Fibroblast of peridontal ligament (primary cell): Measurements from ENCODE around the gene SUB1.
A peak's percentile ranks its signal among the peaks of the same experiment; 100 is the strongest.
"Not testable (repeated sequence)": the region's sequence is repeated elsewhere in the genome, so short reads cannot be mapped to it uniquely, and the experiment has no call there.

Source experiments
- DNase-seq: peaks from one replicate; pipeline ENCODE4 v3.0.0-alpha.2; 2010; ENCODE audit errors: extremely low read depth

The SUB1 gene

DNA sequence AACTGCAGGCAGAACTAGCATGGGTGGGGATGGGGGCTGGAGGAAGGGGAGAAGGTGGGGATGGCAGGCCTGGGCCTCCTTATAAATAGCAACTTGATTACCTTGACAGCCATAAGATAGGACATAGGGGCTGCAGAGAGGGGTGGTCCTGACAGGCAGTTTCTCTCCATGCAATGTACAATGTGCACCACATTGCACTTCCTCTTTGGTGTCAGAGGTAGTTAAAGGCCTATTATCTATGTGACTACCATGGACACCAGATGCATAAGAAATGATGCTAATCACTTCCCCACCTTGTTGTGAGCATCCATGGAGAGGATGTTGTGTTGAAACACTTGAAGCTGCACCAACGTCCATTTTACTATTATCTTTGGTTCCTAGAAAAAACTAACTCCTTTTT lies 20.2 kb upstream of the SUB1 start:
- no peak for DNase-seq

DNA sequence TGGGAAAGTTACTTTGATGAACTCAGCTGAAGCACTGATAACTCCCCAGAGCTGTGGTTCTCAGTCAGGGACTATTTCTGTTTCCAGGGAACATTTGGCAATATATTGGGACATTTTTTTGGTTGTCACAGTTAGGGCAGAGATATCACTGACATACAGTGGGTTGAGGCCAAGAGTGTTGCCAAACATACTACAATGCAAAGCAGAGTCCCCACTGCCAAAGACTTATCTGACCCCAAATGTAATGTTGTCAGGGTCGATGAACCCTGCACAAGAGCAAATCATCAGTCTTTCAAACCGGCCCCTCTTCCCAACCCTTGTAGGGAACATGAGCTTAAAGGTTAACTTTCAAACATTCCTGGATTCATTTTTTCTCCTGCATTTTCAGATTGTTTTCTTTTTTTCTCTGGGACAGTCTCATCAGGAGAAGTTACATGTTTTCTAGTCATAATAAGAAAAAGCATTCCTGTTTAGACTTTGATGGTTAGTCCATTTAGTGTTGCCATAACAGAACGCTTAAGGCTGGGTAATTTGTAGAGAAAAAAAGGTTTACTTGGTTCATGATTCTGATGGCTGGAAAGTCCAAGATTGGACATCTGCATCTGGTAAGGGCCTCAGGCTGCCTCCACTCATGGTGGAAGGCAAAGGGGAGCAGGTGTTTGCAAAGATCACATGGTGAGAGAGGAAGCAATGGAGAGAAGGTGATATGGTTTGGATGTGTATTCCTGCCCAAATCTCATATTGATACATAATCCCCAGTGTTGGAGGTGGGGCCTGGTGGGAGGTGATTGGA lies 18.8 kb upstream of the SUB1 start:
- DNase-seq, result no peak

DNA sequence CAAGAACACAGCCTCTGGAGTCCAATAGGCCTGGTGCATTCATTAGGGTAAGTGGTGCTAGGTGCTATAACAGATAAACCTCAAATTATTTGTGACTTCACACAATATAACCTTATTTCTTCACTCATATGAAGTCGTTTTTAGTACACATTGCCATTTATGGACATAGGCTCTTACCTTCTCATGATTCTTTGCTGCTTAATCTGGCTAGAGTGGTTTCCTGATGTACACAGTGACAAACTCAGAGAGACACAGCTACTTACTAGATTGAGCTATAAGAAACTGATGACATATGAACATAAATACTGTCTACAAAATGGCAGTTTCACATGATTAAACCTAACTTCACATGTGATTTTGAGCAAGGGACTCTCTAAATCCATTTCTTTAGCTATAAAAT lies 14.2 kb upstream of the SUB1 start:
- DNase-seq, result no peak

DNA sequence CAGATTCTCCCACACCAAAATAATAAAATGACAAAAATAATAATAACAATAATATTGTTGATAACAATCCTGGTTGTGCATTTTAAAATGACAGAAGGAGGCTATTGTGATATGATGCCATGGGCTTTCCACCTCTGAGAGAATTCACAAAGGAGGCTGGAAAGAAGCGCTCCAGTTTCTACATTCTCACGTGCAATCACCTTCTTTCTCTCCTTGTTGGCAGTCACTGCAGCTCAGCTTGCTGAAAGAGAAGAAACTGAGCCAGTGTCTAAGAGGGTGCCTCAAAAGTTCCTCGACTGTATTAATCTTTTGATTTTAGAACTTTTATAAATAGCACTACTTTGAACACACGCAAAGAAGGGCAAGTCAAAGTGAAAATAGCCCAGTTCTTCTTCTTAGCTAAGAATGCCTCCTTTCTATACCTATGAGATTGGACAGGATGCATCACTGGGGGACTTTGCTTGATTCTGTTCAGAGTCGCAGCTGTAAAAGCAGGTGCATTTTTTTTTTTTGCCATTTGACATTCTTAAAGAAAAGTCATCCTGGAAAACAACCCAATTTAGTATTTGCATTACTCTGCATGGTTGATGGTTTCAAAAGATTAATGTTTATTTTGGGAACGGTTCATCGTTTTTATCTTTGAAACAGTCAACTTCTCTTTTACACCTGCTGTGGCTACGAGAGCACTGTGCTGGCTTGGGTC lies 12.4 kb upstream of the SUB1 start:
- DNase-seq, result no peak

DNA sequence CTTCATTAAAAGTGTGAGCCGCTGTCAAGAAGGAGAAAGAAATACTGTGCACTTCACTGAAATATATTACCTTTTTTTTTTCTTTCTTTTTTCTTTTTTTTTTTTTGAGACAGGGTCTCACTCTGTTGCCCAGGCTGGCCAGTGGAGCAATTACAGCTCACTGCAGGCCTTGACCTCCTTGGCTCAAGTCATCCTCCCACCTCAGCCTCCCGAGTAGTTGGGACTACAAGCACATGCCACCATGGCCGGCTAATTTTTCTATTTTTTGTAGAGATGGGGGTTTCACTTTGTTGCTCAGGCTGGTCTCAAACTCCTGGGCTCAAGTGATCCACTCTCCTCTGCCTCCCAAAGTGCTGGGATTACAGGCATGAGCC lies 11.9 kb upstream of the SUB1 start:
- not testable (repeated sequence) for DNase-seq

DNA sequence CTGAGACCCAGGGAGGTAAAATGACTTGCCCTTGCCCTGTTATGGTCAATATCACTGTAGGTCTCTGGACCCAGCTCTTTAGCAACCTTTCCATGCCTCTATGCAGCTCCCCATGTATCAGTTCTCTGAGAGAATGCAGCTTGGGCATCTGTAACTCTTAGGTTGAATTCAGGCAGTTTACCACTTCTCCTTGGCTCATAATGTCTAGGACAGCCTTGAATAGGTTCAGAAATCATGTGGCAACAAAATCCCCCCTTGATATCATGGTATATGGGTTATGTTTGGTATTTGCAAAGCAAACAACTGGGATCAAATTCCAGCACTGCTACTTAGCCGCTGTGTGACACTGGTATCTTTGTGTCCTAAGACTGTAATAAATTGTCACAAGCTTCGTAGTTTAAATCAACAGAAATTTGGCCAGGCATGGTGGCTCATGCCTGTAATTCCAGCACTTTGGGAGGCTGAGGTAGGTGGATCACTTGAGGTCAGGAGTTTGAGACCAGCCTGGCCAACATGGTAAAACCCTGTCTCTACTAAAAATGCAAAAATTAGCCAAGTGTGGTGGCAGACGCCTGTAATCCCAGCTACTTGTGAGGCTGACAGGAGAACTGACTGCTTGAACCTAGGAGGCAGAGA lies 10.7 kb upstream of the SUB1 start:
- no peak for DNase-seq

DNA sequence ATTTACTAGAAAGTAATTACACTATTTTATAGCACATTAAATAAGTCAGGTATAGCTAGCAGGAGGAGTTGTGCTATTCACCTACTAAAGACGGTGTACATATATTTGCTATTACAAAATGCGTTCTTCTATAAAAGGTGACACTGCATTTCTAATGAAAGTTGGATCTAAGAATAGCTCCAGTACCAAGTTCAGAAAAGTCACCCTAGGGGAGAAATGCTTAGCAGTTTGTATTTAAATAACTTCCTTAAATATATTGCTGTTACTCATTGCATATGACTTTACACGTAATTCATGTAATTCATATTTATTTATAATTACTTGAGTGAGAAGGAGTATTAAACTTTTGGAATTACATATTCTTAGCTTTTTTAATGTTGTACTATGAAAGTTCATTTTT lies 7.0 kb upstream of the SUB1 start:
- no peak for DNase-seq

DNA sequence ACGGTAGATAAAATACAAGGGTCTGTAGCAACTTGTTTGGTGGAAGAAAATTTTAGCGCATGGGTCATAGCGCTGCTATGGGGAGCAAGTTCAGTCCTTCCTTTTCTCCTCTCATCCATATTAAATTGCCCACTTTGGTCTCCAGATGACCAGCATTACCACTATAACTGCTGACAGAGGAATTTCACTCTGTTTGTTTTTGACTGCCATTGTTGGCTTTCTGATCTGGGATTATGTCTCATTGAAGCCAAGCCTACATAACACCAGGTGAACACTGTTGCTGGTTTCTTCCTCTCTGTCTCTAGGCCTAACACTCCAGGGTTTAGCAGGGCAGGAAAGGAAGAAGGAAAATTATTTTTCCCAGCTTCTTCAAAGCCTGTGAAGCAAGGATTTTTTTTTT lies 6.6 kb upstream of the SUB1 start:
- DNase-seq, result no peak

DNA sequence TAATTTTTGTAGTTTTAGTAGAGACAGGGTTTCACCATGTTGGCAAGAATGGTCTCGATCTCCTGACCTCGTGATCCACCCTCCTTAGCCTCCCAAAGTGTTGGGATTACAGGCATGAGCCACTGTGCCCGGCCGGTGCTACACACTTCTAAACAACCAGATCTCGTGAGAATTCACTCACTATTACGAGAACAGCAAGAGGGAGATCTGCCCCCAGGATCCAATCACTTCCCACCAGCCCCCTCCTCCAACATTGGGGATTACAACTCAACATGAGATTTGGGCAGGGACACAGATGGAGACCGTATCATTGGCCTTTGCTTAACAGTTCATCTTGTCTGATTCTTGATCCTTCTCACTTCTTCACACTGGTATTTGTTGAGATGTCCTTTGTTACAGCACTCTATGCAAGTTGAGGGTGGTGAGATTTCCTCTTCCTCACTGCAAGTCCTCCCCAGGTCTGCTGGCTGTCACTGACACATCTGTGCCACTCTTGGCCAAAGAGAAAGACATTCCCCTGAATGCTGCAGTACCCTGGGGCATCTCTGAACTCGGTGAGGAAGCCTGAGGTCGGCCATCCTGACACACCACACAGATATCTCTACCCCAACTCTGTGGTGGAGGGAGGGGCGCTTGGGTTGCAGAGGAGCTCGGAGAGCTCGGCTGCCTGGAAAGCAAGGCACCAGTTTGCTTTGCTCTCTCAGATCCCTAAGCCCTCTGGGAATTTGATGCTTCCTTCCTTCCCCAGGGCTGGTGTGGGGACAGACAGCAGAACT lies 4.2 kb upstream of the SUB1 start:
- no peak for DNase-seq

DNA sequence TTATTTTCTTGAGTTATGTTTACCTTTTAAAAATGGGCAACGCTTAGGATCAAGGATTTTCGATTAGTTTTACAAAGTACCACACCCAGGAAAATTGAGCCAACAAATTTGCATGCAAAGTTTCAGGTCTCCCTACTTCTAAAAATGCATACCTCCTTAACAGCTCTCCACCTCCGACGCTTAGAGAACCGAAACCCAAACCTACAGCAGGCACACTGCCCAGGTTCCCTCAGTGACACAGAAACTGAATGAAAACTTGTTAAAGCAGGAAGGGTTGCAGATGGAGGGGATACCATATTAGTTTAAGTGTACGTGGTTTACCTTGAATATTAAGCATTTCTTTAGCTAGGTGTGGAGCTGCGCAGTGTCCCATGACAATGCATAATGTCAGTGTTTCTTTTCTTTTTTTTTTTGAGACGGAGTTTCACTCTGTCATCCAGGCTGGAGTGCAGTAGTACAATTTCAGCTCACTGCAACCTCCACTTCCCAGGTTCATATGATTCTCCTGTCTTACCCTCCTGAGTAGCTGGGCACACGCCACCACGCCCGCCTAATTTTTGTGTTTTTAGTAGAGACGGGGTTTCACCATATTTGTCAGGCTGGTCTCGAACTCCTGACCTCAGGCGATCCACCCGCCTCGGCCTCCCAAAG lies 1.6 kb upstream of the SUB1 start:
- no peak for DNase-seq

DNA sequence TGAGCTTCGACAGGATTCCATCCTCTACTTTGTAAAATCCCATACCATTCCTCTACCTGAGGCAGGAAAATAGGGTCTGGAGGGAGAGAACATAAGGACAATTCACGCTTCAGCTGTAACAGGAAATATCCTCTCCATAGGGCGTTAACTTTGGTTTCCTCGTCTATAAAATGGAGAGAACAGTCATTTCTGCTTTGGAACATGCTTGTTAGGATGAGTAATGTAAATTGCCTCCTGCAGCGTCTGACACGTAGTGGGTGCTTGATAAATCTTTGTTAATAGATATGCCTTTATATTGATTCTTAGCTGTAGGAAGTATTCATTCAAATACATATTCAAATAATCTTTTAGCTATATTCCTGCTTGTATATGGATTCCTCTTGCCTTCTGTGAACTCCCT lies 711 bp upstream of the SUB1 start:
- no peak for DNase-seq

DNA sequence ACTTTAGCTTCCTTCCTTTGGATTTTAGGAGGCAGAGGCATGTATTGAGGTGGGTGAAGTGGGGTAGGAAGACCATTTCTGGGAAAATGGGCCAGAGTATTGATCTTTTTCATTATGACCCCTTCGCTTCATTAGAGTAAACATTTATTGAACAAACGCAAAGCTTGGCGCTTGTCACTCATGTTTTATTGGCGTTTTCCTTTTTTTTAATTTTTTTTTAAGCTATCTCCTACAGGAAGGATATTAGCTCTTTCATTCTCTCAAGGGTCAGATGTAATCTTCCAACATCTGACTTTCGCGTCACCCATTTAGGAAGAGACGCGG lies 273 bp upstream of the SUB1 start:
- DNase-seq, result no peak

DNA sequence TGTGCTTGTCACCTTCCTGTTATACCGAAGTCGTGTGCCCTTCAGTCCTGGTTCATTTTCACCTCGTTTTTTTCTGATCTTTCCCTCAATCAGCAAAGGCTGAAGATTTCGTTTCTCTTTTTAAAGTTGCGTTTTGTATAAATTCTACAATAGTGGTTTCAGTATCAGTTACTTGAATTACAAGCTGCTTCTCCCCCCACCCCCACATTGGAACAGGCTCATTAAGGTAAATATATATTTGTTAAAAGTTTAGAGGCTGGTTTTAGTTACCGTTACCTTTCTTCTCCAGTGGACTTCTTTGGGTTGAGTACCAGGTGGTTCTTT lies 881 bp downstream of the SUB1 start:
- DNase-seq, result no peak

DNA sequence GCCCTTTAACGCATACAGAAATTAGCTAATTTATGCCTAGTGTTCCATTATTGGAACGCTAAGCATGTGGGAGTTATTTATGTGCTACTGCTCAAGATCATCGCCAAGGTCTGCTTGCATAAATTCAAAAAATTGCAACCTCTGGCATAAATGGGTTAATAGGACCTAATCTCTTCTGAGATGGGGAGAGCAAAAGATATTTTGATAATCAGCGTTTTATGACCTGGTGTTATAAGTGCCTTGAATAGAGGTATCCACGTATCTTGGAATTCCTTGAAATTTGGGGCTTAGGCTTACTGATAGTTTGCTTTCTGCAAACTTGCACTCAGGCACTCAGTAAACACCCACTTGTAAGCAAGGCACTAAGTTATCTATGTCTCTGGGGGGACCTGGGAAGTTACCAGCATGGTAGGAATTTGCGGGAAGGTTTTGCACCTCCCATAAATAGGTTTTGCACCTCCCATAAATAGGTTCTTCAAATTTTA lies 1.8 kb downstream of the SUB1 start:
- no peak for DNase-seq

DNA sequence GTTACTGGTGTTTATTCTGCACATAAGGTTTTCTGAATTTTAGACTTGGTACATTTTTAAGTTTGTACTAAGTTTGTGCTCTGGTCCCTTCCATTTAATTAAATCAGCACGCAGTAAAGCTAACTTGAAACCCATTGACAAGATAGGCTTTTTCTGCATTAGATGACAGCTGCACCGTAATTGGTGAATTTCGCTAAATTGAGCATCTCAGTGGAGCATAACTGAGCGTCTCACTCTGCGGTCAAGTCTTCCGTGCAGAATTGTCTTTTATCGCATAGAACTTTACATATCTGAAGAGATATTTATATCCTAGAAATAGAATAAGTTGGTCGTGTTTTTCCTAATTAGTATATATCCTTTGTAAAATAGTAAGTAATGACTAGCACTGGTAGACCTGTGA lies 4.1 kb downstream of the SUB1 start:
- no peak for DNase-seq

DNA sequence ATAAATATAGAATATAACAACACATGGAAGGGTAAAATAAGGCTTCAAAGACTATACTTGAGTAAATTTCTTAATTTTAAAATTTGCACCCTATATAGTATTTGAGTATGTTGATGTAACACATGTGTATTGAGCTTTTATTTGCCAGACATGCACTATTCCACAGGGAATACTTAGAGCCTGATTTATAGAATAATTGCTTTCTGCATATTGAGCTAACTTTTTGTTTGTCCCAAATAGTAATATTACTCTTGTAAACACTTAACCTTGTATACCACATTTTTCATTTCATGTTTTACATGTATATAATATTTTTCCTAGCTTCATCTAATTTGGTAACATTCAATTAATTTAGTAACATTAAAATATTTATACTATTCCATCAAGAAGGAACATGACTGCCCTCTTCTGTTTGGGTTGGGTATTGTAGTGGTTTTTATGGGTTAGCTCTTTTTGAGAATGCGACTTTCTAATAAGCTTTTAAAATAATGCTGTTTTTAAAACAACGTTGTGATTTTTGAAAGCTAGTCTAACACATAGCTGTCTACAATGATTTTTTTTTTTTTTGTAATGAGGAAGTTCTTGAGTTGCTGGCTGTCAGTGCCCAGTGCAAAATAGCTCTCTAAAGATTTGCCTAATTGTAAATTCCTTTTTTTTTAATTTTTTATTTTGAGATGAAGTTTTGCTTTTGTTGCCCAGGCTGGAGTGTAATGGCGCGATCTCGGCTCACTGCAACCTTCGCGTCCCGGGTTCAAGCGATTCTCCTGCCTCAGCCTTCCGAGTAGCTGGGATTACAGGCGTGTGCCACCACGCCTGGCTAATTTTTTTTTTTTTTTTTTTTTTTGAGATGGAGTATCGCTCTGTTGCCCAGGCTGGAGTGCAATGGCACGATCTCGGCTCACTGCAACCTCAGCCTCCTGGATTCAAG lies 4.8 kb downstream of the SUB1 start:
- DNase-seq, result peak; percentile 90

DNA sequence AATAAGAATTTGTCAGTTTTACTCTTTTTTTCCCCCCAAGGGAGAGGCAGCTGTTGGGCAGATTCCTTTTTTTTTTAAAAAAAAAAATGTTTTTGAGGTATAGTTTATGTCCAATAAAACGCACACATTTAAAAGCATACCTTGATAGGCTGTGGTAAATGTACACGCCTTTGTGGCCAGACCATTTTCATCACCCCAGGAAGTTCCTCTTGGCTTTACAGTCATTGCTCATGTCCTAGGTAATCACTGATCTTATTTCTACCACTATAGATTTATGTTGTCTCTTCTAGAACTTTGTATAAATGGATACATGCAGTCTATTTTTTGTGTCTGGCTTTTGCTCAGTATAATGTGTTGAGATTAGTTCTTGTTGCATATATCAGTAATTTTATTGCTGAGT lies 9.8 kb downstream of the SUB1 start:
- DNase-seq, result no peak

DNA sequence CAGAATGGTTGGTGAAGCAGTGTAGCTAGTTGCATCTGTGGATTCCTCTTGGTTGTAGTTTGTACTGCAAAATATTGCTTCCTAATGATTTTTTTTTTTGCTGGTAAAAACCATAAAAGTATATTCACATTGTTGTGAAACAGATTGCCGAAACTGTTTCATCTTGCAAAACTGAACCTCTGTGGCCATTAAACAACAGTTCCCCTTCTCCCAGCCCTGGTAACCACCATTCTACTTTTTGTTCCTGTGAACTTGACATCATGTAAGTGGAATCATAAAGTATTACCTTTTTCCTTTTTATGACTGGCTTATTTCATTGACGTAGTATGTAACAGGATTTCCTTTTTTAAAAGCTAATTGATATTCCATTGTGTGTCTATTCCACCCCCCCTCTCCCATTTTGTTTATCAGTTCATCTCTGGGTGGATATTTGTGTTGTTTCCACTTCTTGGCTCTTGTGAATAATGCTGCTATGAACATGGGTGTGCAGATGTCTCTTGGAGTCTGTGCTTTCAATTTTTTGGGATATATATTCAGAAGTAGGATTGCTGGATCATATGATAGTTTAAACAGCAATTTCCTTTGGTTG lies 11.8 kb downstream of the SUB1 start:
- DNase-seq, result no peak

DNA sequence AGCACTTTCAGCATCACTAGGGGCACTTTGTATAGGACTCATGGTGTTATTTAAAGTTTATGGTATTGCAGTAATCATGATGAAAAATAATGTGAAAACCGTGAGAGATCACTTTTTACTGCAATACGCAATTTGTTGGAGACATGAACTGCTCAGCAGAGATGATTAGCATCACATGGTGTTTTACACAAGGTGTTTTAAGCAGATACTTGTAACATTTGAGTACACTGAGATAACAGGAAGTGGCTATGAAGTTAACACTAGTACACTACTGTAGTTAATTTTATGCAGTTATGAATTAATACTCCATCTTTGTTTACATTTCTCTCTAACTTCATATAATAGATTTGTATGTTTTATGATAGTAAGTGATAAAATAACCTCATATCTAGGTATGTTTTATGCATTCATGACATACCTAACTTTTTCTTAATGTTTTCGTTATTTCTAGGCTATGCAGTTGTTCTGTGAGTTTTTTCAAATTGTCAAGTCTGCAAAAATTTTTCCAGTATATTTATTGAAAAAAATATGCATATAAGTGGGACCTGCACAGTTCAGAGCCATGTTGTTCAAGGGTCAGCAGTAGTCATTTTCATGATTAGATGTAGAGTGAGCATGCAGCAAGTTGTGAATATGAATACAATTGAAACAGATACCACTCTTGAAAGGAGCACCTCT lies 13.0 kb downstream of the SUB1 start:
- no peak for DNase-seq

DNA sequence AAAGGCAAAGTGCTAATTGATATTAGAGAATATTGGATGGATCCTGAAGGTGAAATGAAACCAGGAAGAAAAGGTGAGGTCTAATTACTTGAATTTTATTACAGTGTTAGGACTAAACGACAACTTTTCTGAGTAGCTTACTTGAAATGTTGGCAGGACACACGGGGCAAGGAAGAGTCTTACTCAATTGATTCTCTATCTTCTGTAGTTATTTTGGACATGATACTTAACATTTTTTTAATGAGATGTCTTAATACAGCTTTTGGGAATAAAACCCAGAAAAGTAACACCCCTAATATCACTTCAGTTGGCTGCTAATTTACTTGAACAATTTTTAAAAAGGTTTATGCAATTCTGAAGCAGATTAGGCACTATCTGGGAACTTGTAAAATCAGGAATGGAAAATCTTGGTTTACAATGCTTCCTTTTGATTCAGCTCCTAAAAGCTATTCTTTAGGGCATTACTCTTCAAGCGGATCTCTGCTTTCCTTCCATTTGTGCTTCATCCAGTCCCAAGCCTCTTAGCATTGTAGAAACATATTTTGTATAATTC lies 13.7 kb downstream of the SUB1 start:
- no peak for DNase-seq
